OCI-LY1 (cell line): ENCODE measurements around the gene GID8.

Experiments used
- H2AFZ ChIP-seq: fragments of 200-600 bp; sonication (generic), shearing (Covaris generic); 2 replicates; pipeline ENCODE4 v1.6.0; 2014; ENCODE audit warnings: antibody characterized with exemption, mild to moderate bottlenecking, low read length
- H3F3A ChIP-seq: fragments of 200-600 bp; sonication (generic), shearing (Covaris generic); 2 replicates; pipeline ENCODE4 v1.6.0; 2014; ENCODE audit warnings: mild to moderate bottlenecking, antibody characterized with exemption, low read length, moderate library complexity; ENCODE audit not compliant: insufficient read depth
- H3K27ac ChIP-seq: fragments of 200-600 bp; sonication (generic); 2 replicates; pipeline ENCODE4 v1.5.1; 2014; ENCODE audit warnings: low read length, mixed run types, mild to moderate bottlenecking, low read depth; ENCODE audit not compliant: poor library complexity, severe bottlenecking
- H3K27me3 ChIP-seq: fragments of 200-600 bp; sonication (generic); 2 replicates; pipeline ENCODE4 v1.6.0; 2014; ENCODE audit warnings: antibody characterized with exemption, mild to moderate bottlenecking, low read length, moderate library complexity; ENCODE audit not compliant: insufficient read depth
- H3K36me3 ChIP-seq: fragments of 200-600 bp; sonication (generic); 2 replicates; pipeline ENCODE4 v1.6.1; 2014; ENCODE audit warnings: mild to moderate bottlenecking, antibody characterized with exemption, low read length, moderate library complexity, mixed read lengths; ENCODE audit not compliant: insufficient read depth
- H3K4me1 ChIP-seq: fragments of 200-600 bp; sonication (generic); 2 replicates; pipeline ENCODE4 v1.5.1; 2014; ENCODE audit warnings: mild to moderate bottlenecking, low read length, moderate library complexity; ENCODE audit not compliant: insufficient read depth, severe bottlenecking
- H3K4me2 ChIP-seq: fragments of 200-600 bp; sonication (generic), shearing (Covaris generic); 2 replicates; pipeline ENCODE4 v1.6.1; 2014; ENCODE audit warnings: low read length
- H3K4me3 ChIP-seq: fragments of 200-600 bp; sonication (generic); 2 replicates; pipeline ENCODE4 v1.5.1; 2014; ENCODE audit warnings: low read length, low read depth, mild to moderate bottlenecking, mixed read lengths; ENCODE audit not compliant: poor library complexity, severe bottlenecking
- H3K79me2 ChIP-seq: fragments of 200-600 bp; shearing (Covaris generic); 2 replicates; pipeline ENCODE4 v1.6.1; 2016; ENCODE audit warnings: mixed run types, low read length, mixed read lengths; ENCODE audit not compliant: insufficient read depth
- H3K9ac ChIP-seq: fragments of 200-600 bp; sonication (generic), shearing (Covaris generic); 2 replicates; pipeline ENCODE4 v1.6.1; 2014; ENCODE audit warnings: mild to moderate bottlenecking, low read length, mixed read lengths
- H3K9me2 ChIP-seq: fragments of 200-600 bp; sonication (generic), shearing (Covaris generic); 2 replicates; pipeline ENCODE4 v1.6.1; 2014; ENCODE audit warnings: low read depth, mild to moderate bottlenecking, low read length, mixed read lengths
- H3K9me3 ChIP-seq: fragments of 200-600 bp; shearing (Covaris generic); 2 replicates; pipeline ENCODE4 v1.6.1; 2014; ENCODE audit warnings: low read length, mixed read lengths
- H4K20me1 ChIP-seq: fragments of 200-600 bp; sonication (generic), shearing (Covaris generic); 2 replicates; pipeline ENCODE4 v1.6.0; 2016; ENCODE audit warnings: mild to moderate bottlenecking, low read length; ENCODE audit not compliant: insufficient read depth
- CTCF ChIP-seq: fragments of 200-600 bp; sonication (generic), shearing (Covaris generic); IDR thresholded peaks from 2 replicates; pipeline ENCODE4 v1.5.1; 2017; ENCODE audit warnings: mild to moderate bottlenecking, antibody characterized with exemption, low read length, moderate library complexity, mixed read lengths
- EZH2 ChIP-seq: fragments of 200-600 bp; sonication (generic), shearing (Covaris generic); IDR thresholded peaks from 2 replicates; pipeline ENCODE4 v1.8.0; 2017; ENCODE audit warnings: borderline replicate concordance, mixed run types, mild to moderate bottlenecking, antibody characterized with exemption, low read length, moderate library complexity, mixed read lengths

Gene GID8

GRCh38 chr20:62889411-62889810, 48.5 kb upstream of the GID8 start:
- no peaks in the 10 kb centered on the region for H3K9me3 ChIP-seq
- TF ChIP-seq CTCF = no peak
- no peak for TF ChIP-seq EZH2
- no peaks in the 10 kb centered on the region for H3F3A ChIP-seq
- no peaks in the 10 kb centered on the region for H3K27me3 ChIP-seq
- no peaks in the 10 kb centered on the region for H3K9me2 ChIP-seq
- no peak overlapping the region for H3K4me3 ChIP-seq
- no peaks in the 10 kb centered on the region for H3K79me2 ChIP-seq
- H3K27ac ChIP-seq = no peak overlapping the region
- H2AFZ ChIP-seq = no peak overlapping the region
- peaks cover 91% of the 10 kb centered on the region for H3K36me3 ChIP-seq
- H3K4me2 ChIP-seq = no peak overlapping the region
- H4K20me1 ChIP-seq = no peaks in the 10 kb centered on the region
- H3K9ac ChIP-seq = no peak overlapping the region
- no peaks in the 10 kb centered on the region for H3K4me1 ChIP-seq

GRCh38 chr20:62889871-62890270, 48.1 kb upstream of the GID8 start:
- Histone ChIP-seq H3K9me3 (no peaks in the 10 kb centered on the region), H3F3A (no peaks in the 10 kb centered on the region), H3K79me2 (no peaks in the 10 kb centered on the region), H3K4me3 (no peak overlapping the region), H3K4me1 (no peaks in the 10 kb centered on the region), H3K9me2 (no peaks in the 10 kb centered on the region), H3K36me3 (peaks cover 96% of the 10 kb centered on the region), H4K20me1 (no peaks in the 10 kb centered on the region), H3K27me3 (no peaks in the 10 kb centered on the region), H3K4me2 (no peak overlapping the region), H2AFZ (no peak overlapping the region), H3K9ac (no peak overlapping the region), H3K27ac (no peak overlapping the region)
- TF ChIP-seq EZH2 (no peak), CTCF (no peak)

- Histone ChIP-seq H2AFZ (no peak overlapping the region), H3K27me3 (no peaks in the 10 kb centered on the region), H3K9me3 (no peaks in the 10 kb centered on the region), H3K4me2 (no peak overlapping the region), H3K4me1 (no peaks in the 10 kb centered on the region), H3K9ac (no peak overlapping the region), H3F3A (no peaks in the 10 kb centered on the region), H3K36me3 (peaks cover 100% of the 10 kb centered on the region), H3K79me2 (no peaks in the 10 kb centered on the region), H3K27ac (no peak overlapping the region), H3K4me3 (no peak overlapping the region), H3K9me2 (no peaks in the 10 kb centered on the region), H4K20me1 (no peaks in the 10 kb centered on the region)
- TF ChIP-seq CTCF = no peak
- TF ChIP-seq EZH2 = no peak
Measured at GRCh38 chr20:62890444-62890843, 47.5 kb upstream of the GID8 start.
